Ureter (tissue), 1 donor: ENCODE results near the gene CCDC74B. TPM values are rescaled to one million over a fixed set of nuclear protein-coding genes. Genes with fewer than 3 reads are reported as not detected.
A peak's percentile ranks its signal among the peaks of the same experiment; 100 is the strongest.
"Not testable (repeated sequence)": the region's sequence is repeated elsewhere in the genome, so short reads cannot be mapped to it uniquely, and the experiment has no call there.

ENCODE experiments used
- DNase-seq: peaks from one replicate; pipeline ENCODE4 v3.0.0-alpha.2; 2020; ENCODE audit warnings: low spot score
- total RNA-seq: library from RNA; stranded (reverse); gene quantifications from one replicate; pipeline ENCODE4 v1.2.4, GENCODE V29; 2023
- donor health status: DM: yes; HTN: yes; CAD: no.

Gene CCDC74B
- total RNA-seq, 1 donor from 2014 or later, result 1.7 TPM

DNA sequence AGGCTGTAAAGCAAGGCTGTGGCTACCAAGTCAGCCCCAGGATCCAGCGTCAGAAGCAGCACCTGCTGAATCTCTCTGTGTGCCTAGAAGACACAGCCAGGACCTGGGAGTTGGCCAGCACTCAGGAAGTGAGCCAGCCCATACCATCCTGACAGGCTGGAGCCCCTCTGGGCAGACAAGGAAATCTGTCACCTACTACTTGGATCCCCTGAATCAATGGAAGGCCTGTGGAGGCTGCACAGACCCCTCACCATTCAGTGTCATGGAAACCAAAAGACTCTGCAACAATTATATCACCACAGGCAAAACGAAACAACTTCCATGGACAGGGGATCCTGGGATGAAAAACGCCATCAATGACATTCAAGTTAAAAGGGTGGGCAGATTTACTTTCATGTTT, 21.7 kb upstream of the CCDC74B start:
- DNase-seq, result not testable (repeated sequence)

DNA sequence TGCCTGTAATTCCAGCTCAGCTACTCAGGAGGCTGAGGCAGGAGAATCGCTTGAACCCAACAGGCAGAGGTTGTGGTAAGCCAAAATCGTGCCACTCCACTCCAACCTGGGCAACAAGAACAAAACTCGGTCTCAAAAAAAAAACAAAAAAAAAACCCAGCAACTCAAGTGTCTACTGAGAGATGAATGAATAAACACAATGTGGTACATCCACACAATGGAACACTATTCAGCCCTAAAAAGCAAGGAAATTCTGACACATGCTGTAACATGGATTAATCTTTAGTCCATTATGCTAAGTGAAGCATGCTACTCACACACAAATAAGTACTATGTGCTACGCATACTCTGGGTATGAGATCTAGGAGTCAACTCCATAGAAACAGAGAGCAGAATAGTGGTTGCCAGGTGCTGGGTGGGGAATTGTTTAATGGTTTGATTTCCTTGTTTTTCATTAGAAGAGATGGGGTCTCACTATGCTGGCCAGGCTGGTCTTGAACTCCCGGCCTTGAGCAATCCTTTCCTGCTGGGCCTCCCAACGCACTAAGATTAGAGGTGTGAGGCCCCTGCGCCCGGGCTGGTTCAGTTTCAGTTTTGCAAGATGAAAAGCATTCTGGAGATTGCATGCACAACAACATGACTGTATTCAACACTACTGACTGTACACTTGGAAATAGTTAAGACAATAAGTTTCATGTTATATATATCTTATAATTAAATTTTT, 20.5 kb upstream of the CCDC74B start:
- DNase-seq, result no peak

DNA sequence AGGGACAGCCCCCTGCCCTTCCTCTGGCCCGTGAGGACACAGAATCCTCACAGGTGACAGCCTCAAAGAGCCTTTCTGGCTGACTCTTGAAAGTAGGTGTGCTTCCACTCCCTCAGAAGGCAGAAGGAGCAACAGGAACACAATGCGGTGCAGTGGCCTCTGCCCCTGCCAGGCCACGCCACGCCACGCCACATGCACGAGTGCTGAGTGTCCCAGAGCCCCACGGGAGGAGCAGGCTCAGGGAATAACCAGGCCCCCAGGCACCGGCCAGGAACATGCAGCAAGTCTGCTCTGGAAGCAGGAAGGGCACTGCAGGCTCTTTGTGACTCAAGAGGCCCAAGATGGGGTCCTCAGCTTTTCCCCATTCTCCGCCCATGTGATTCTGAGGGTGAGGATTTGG, 18.1 kb upstream of the CCDC74B start:
- DNase-seq, result no peak

DNA sequence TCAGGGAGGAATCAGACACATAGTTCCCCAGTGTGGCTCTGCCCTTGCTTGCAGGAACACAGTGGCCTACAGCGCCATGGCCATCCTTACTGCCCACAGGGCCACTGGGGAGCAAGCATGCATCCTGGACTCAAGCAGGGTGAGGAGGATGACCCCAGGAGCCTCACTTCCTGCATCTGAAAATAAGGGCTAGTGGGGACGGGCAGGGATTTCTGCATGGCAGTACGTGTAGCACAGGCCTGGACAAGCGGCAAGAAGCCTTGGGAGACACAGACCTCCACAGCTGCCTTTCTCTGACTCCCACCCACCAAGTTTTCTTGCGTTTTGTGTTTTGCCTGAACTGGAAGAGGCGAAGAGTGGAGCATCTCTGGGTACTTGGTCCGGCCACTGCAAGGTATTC, 17.6 kb upstream of the CCDC74B start:
- DNase-seq, result not testable (repeated sequence)

DNA sequence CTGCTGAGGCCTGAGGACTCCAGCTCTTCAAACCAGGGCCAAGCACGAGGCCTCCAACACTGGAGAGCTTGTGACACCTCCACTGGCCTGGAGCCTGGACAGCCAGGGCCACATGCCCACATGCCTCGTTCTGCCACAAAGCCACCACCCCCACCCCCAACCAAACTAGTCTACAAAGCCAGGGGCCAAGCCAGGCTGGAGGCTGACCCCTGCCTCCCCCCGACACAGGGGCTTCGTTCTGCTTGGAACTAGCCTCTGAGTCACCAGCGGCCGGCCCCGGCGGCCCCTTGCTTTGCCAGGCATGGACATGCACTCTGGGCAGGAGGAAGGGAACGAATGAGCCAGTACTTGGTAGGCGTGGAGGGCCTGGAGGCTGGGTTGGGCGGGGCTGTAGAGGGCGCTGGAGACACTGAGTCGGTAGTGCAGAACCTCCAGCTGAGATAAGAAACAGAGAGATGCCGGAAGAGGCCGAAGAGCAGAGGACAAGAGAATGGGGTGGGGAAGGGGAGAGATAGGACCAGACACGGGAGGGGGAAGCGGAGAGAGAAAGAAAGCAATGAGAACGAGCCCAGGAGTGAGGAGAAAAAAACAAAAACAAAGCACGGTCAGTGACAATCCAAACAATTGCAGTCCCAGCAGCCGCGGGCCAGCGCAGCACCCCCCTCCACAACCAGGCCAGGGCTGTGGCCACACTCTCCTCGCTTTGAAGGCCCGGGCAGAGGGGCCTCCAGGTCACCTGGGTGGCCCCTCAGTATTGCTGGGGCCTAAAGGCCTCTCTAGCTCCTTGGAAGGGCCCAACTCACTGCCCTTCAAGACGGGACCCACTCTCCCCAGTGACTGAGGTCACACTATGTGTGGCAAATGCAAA, 16.2 kb upstream of the CCDC74B start:
- not testable (repeated sequence) for DNase-seq

DNA sequence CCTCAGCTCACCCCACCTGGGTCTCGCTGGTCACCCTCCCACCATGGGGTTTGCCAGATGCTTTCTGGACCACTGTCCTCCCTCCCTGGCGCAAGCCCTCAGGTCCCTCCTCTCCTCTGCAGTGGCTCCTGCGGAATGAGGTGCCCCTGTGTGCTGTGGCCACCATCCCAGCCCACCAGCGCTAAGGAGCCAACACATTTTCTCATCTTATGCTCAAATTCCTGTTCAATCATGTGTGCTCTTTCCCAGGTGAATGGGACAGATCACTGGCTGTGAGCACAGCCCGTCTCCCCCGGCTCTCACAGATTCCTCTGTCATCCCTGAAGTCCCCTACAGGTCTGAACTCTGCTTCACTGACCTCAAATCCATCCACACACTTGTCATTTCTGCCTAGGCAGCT, 15.2 kb upstream of the CCDC74B start:
- no peak for DNase-seq

DNA sequence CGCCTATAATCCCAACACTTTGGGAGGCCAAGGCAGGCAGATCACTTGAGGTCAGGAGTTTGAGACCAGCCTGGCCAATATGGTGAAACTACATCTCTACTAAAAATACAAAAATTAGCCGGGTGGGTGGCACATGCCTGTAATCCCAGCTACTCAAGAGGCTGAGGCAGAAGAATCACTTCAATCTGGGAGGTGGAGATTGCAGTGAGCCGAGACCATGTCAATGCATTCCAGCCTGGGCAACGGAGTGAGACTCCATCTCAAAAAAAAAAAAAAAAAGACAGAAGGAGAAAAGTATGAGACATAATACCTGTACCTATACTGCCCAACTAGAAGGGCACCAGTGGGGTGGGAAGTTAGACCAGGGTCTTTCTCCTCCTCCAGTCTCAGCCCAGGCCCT, 14.5 kb upstream of the CCDC74B start:
- DNase-seq, result not testable (repeated sequence)

DNA sequence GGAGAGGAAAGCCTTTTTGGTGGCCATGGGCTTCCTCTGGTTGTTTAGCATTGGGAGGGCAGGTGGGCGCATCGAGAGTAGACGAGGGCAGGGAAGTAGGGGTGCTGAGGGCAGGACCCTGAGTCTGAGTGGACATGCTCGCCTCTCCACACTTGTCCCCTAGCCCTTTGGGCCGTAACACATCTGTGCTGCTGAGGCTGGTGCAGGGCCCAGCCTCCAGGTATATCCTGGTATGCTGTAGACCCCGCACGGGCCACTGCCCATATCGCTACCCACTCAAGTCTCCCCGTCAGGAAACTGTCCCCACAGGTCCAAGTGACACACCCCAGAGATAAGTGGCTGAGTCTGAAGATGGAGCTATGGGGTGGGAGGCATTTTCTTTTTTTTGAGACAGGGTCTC, 13.7 kb upstream of the CCDC74B start:
- DNase-seq, result no peak

DNA sequence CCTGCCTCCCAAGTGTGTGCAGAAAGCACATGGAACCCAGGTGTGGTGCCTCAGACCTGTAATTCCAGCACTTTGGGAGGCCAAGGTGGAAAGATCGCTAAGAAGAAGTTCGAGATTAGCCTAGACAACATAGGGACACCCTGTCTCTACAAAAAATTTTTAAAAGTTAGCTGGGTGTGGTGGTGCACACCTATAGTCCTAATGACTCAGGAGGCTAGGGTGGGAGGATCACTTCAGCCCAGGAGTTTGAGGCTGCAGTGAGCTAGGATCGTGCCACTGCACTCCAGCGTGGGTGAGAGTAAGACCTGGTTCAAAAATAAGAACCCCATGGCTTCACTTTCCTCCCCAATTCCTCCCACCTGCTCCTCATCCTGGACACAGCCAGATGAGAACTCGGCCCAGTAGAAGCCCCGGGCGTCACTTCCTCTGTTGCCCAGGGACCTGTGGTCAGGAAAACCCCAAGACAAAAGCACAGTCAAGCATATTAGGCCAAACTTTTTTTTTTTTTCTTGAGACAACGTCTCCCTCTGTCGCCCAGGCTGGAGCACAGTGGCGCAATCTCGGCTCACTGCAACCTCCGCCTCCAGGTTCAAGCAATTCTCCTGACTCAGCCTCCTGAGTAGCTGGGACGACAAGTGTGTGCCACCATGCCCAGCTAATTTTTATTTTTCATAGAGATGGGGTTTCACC, 13.1 kb upstream of the CCDC74B start:
- DNase-seq, result not testable (repeated sequence)

DNA sequence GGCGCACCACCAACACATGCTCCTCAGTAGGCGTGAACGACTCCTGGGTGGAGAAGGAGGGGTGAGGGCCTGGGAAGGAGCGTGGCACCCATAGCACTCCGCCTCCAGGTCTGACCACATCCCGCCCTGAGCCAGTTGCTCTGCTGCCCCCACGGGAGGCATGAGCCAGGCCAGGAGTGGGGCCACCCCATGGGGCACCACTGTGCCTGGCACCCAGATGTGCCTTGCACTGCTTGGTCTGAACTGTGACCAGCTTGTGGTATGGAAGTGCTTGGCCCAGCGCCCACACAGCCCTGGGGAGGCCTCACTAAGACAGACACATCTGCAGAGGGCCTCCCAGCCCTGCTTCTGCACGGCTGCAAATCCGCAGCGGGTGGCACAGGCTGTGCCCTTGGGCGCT, 12.4 kb upstream of the CCDC74B start:
- not testable (repeated sequence) for DNase-seq

DNA sequence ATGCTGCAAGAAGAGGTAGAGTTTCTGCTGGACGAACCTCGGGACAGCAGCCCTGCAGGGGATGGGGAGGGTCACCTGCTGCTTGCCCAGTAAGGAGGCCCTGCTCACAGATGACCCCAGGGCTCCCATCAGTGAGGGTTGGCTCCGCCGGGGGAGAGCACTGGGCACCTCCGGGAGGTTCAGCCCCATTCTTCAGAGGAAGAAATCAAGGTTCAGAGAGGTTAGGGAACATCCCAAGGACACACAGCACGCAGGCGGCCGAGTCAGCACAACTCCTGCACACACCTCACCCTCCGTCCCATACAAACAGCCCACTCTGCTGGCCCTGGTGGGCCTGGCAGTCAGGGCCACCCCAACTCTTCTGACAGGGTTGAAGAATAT, 11.7 kb upstream of the CCDC74B start:
- DNase-seq, result no peak

DNA sequence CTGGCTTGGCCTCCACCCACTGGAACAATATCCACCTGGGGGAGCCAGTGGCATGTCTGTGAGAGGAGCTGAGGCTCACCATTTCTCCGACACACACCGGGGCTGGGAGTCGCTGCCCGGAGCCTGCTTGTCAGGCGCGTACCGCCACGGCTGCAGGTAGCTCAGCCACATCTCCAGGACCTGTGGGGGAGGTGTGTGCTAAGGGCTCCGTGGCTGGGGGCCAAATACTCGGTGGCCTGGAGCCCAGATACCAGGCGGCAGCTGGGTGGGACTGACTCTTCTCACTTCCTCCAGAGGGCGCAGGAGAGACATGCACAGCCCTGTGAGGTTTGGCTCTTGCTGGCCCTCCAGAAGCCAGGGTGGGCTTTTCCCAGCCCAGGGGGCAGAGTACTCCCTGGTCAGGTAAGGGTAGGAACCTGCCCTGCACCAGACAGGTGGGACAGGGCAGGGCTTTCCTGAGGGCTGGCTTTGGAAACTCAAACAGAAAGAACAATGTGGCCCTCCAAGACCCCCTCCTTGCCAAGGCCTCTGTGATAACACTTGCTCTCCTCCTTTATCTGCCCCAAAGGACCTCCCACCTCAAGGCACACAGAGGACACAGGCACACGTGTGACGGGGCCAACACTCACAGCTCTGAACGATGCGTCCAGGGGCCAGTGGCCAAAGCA, 11.2 kb upstream of the CCDC74B start:
- DNase-seq, result peak; percentile 51

DNA sequence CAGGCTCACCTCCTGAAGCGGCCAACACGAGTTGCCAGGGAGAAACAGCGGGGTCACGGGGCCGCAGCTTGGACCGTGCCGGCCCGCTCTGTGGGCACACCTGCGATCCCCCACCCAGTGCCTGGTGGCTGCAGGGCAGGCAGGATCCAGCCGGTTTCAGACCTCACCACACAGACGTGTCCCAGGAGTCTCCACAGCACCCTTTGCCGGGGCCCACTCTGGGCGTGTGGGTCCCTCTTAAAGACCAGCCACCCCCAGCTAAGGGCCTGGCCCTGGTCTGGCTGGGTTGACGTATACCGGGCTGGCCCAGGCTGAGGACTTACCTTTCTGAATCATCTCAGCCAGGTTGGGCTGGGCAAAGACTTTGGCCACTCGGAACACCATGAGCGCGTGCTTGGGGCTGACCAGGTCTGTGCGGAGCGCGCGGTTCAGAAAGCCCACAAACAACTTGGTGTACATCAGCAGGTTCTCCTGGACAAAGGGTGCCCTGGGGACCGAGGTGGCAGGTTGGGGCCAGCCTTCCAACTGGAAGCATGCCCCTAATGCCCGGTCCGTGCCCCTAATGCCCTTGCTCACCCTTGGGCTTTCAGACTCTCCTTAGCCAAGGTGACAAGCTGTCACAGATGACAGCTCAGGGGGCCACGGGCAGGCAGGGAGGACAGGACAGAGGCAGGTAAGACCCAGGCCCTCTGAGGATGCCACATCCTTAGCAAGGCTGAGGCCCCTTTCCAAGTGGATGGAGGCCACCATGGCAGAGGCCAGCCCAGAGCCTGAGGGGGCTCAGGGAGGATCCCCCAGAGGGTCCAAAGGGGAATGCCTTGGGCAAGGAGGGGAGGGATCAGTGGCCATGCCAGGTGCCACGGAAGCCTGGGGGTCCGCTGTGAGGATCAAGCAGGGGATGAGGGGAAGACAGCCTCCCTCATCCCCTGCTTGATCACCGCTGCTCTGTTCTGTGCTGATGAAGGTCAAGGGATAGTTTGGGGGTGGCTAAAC, 10.2 kb upstream of the CCDC74B start:
- DNase-seq, result no peak

DNA sequence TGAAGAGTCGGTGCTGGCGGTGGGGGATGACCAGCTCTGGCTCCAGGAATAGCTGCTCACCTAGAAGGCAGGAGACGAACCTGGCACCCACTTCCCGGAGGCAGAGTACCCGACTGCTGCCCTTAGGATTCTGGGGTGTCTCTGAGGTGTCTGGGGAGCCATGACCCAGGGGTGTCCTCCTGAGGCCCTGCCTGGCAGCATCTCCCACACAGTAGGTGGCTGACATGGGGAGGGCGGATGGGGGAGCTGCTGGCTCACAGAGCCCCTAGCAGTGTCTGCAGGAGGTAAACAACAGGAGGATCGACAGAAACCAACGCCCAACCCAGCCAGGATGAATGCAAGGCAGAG, 9.5 kb upstream of the CCDC74B start:
- not testable (repeated sequence) for DNase-seq

DNA sequence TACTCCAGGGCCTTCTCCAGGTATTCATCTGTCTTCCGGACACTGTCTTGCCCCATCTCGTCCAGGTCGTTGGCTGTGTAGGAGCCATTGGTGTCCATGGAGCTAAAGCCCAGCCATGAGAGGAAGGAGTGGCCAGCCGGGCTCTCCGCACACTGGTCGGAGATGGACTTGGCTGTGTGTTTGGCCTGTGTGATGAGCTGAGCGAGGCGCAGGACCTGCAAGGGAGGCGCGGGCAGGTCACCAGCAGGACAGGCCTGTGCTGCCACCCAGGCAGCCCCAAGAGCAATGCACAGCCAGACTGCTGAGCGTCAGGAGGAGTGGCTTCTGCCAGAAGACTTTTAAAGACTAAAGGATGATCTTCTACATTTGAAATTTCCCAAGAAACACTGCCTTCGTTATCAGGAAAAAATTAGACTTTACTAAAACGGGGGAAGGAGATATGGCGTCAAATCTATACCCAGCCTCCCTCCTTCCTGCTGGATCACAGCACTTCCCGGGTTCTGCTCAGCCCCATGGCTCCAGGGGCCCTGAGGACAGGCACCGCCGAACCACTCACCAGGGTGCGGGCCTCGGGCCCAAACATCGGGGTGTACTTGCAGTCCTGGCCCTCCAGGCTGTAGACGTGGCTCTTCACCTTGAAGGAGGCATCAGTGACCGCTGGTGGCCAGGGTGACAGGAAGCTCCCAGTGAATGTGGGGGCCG, 9.0 kb upstream of the CCDC74B start:
- not testable (repeated sequence) for DNase-seq

DNA sequence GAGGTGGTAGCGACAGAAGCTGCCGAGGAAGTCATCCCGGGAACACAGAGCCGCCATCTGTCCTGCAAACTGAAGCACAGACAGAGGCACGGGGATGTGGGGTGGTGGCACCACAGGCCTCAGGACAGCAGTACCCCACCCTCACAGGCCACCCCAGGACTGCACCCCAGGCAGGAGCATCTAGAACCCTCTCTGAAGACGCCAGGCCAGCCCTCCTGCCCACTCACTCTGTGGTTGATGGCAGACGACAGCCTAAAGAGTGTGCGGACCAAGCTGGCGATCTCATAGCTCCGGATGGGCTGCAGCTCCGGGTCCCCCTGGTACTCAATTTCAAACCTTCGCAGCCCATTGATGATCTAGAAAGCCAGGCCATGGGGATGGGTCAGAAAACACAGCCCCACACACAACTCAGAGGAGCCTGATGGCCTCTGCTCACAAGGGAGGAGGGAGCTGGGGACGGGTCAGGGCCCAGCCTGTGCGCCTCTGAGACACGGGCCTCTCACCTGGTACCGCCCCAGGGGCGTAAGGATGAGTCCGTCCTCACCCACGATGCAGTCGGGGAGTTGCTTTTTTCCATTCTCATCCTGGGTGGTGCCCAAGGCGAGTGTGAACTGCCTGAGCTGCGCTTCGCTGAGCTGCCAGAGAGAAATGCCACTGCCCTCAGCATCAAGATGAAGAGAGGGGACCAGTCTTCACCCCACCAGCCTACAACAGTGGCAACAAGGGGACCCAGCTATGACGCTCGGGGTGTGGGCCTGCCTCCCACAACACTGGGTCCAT, 8.1 kb upstream of the CCDC74B start:
- DNase-seq, result no peak

DNA sequence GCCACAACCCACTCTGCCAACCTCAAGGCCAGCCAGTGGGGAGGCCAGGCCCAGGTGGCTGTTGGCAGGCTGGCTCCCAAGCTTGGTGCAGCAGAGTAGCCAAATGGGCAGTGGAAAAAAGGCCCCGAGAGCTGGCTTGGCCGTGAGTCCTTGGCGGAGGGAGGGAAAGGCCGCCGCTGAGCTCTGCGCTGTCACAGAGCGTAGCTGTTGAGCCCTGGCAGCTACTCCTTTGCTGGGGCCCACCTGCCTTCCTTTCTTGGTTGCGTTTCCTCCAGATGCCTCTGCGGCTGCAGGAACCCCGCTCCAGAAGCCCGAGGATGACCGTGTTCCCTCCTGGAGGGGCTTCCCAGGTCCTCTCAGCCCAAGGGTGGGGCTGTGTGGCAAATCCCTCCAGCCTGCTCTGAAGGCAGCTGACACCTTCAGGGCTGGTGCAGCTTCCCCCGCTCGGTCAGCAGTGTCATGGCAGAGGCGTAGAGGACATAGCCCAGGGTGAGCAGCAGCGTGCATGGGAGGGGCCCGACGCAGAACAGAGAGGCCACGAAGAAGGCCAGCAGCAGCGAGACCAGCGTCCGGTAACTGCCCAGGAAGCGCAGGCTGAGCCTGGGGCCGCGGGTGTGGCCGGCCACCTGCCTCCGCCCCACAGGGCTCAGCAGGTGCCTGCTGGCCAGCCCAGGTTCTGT, 7.4 kb upstream of the CCDC74B start:
- not testable (repeated sequence) for DNase-seq

DNA sequence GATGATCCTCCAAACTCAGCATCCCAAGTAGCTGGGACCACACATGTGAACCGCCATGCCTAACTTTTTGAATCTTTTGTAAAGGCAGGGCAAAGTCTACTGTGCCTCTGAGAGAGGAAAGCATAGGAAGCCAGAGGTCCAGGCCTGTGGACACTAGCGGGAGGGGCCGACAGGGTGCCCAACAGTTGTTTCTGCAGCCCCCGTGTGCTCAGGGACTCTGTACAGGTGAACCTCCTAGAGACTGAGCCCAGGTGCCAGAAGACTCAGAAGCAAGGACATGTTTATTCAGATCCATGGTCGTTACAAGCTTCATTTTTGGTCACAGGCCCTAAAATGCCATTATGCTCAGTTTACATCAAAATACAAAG, 6.2 kb upstream of the CCDC74B start:
- not testable (repeated sequence) for DNase-seq
